ENCODE data around the gene ALCAM.
"Not testable (repeated sequence)": the region's sequence is repeated elsewhere in the genome, so short reads cannot be mapped to it uniquely, and the experiment has no call there.

ALCAM gene

GRCh38 chr3:105385819-105386508 is 19.3 kb downstream of the ALCAM start:
- DNase-seq (ENCODE audit: low read depth, low spot score): no peak

GRCh38 chr3:105387122-105387751 is 20.5 kb downstream of the ALCAM start:
- H3K27ac ChIP-seq: peak overlapping the region; percentile 91
- peak; percentile 80 for DNase-seq (ENCODE audit: low read depth, low spot score)

More at GRCh38 chr3:105385819-105386508, 19.3 kb downstream of the ALCAM start:
- peak overlapping the region; percentile 91 for H3K27ac ChIP-seq

- DNase-seq (ENCODE audit: low read depth, low spot score): no peak
- peak overlapping the region; percentile 91 for H3K27ac ChIP-seq
Measured at GRCh38 chr3:105388176-105388575, 21.5 kb downstream of the ALCAM start.

- DNase-seq (ENCODE audit: low read depth, low spot score); H3K27ac ChIP-seq: not testable (repeated sequence)
Measured at GRCh38 chr3:105389759-105390158, 23.1 kb downstream of the ALCAM start.

- DNase-seq (ENCODE audit: low read depth, low spot score); H3K27ac ChIP-seq: not testable (repeated sequence)
Measured at GRCh38 chr3:105392598-105392997, 25.9 kb downstream of the ALCAM start.

GRCh38 chr3:105394177-105394576 is 27.5 kb downstream of the ALCAM start:
- DNase-seq (ENCODE audit: low read depth, low spot score): no peak
- peak overlapping the region; percentile 11 for H3K27ac ChIP-seq

- no peak for DNase-seq (ENCODE audit: low read depth, low spot score)
- H3K27ac ChIP-seq: no peak overlapping the region
Measured at GRCh38 chr3:105397974-105398373, 31.3 kb downstream of the ALCAM start.

- no peak for DNase-seq (ENCODE audit: low read depth, low spot score)
- H3K27ac ChIP-seq: no peak overlapping the region
Measured at GRCh38 chr3:105398437-105398836, 31.7 kb downstream of the ALCAM start.

GRCh38 chr3:105399062-105399461 is 32.4 kb downstream of the ALCAM start:
- peak overlapping the region; percentile 92 for H3K27ac ChIP-seq
- DNase-seq (ENCODE audit: low read depth, low spot score): no peak

- DNase-seq (ENCODE audit: low read depth, low spot score): no peak
- H3K27ac ChIP-seq: peak overlapping the region; percentile 92
Measured at GRCh38 chr3:105399611-105400010, 32.9 kb downstream of the ALCAM start.

GRCh38 chr3:105401254-105401653 is 34.5 kb downstream of the ALCAM start:
- no peak for DNase-seq (ENCODE audit: low read depth, low spot score)
- H3K27ac ChIP-seq: peak overlapping the region; percentile 92

GRCh38 chr3:105401691-105402149 is 35.0 kb downstream of the ALCAM start:
- DNase-seq (ENCODE audit: low read depth, low spot score): peak; percentile 33
- H3K27ac ChIP-seq: peak overlapping the region; percentile 92

GRCh38 chr3:105402287-105402801 is 35.6 kb downstream of the ALCAM start:
- peak; percentile 88 for DNase-seq (ENCODE audit: low read depth, low spot score)
- peak overlapping the region; percentile 92 for H3K27ac ChIP-seq

GRCh38 chr3:105403034-105403433 is 36.3 kb downstream of the ALCAM start:
- H3K27ac ChIP-seq: peak overlapping the region; percentile 92
- not testable (repeated sequence) for DNase-seq (ENCODE audit: low read depth, low spot score)

- DNase-seq (ENCODE audit: low read depth, low spot score): no peak
Measured at GRCh38 chr3:105406268-105406667, 39.6 kb downstream of the ALCAM start.

GRCh38 chr3:105409364-105409763 is 42.7 kb downstream of the ALCAM start:
- DNase-seq (ENCODE audit: low read depth, low spot score): no peak
- no peak overlapping the region for H3K27ac ChIP-seq

More at GRCh38 chr3:105406268-105406667, 39.6 kb downstream of the ALCAM start:
- H3K27ac ChIP-seq: no peak overlapping the region

- no peak for DNase-seq (ENCODE audit: low read depth, low spot score)
- no peak overlapping the region for H3K27ac ChIP-seq
Measured at GRCh38 chr3:105413343-105413887, 46.7 kb downstream of the ALCAM start.

- no peak for DNase-seq (ENCODE audit: low read depth, low spot score)
- no peak overlapping the region for H3K27ac ChIP-seq
Measured at GRCh38 chr3:105414841-105415240, 48.1 kb downstream of the ALCAM start.

- no peak overlapping the region for H3K27ac ChIP-seq
- no peak for DNase-seq (ENCODE audit: low read depth, low spot score)
Measured at GRCh38 chr3:105415951-105416350, 49.2 kb downstream of the ALCAM start.

GRCh38 chr3:105417525-105418289 is 51.0 kb downstream of the ALCAM start:
- no peak overlapping the region for H3K27ac ChIP-seq
- no peak for DNase-seq (ENCODE audit: low read depth, low spot score)

Measured in epithelial cell of prostate (primary cell).